CD8-positive, alpha-beta memory T cell (primary cell): ENCODE results near the gene IGSF22. TPM values are rescaled to one million over a fixed set of nuclear protein-coding genes. Genes with fewer than 3 reads are reported as not detected.

Experiments used
- CTCF ChIA-PET: fragments of 350-600 bp; sonication (Branson Sonifier 250); formaldehyde crosslinking; loops from one replicate; lab custom pipeline; 2021; ENCODE audit warnings: antibody characterized with exemption; lab: Charles Lee
- POLR2A ChIA-PET: fragments of 350-600 bp; sonication (Branson Sonifier 250); formaldehyde crosslinking; loops from one replicate; lab custom pipeline; 2021; ENCODE audit warnings: antibody characterized with exemption; lab: Charles Lee
- DNase-seq, 5 donors: peaks; one replicate each; pipeline versions ENCODE4 v3.0.0 to v3.0.0-alpha.2; 2020 to 2022; ENCODE audit warnings: mixed read lengths in 1 of 5
- H3K27ac ChIP-seq: one replicate; pipeline ENCODE4 v1.7.0; 2013; ENCODE audit warnings: low read depth, mild to moderate bottlenecking, low read length, moderate library complexity
- H3K27me3 ChIP-seq: 2 replicates; pipeline ENCODE4 v1.7.0; 2013; ENCODE audit warnings: low read length, mild to moderate bottlenecking; ENCODE audit not compliant: insufficient read depth, poor library complexity, severe bottlenecking
- H3K36me3 ChIP-seq: 2 replicates; pipeline ENCODE4 v1.7.0; 2013; ENCODE audit warnings: mild to moderate bottlenecking, low read length, moderate library complexity; ENCODE audit not compliant: insufficient read depth
- H3K4me1 ChIP-seq: 2 replicates; pipeline ENCODE4 v1.7.0; 2013; ENCODE audit warnings: mild to moderate bottlenecking, low read length, moderate library complexity; ENCODE audit not compliant: insufficient read depth
- H3K4me3 ChIP-seq: 2 replicates; pipeline ENCODE4 v1.7.0; 2013; ENCODE audit warnings: mild to moderate bottlenecking, low read length
- H3K9me3 ChIP-seq: 2 replicates; pipeline ENCODE4 v1.7.0; 2013; ENCODE audit warnings: mild to moderate bottlenecking, low read length
- H3K27ac Mint-ChIP-seq, 8 donors: one replicate each; pipeline ENCODE4 v1.8.0; 2020 to 2021; ENCODE audit warnings: mixed read lengths in 8 of 8, mild to moderate bottlenecking in 6 of 8, inconsistent platforms in 3 of 8, moderate library complexity in 3 of 8
- H3K27me3 Mint-ChIP-seq, 2 donors: one replicate each; pipeline ENCODE4 v1.8.0; 2020 to 2021; ENCODE audit warnings: mixed read lengths in 2 of 2, mild to moderate bottlenecking in 1 of 2, moderate library complexity in 1 of 2
- H3K36me3 Mint-ChIP-seq, 3 donors: one replicate each; pipeline ENCODE4 v1.8.0; 2020 to 2021; ENCODE audit warnings: mixed read lengths in 3 of 3, inconsistent platforms in 1 of 3, mild to moderate bottlenecking in 1 of 3
- H3K4me1 Mint-ChIP-seq, 3 donors: one replicate each; pipeline ENCODE4 v1.8.0; 2020 to 2021; ENCODE audit warnings: mixed read lengths in 3 of 3, inconsistent platforms in 1 of 3, mild to moderate bottlenecking in 1 of 3
- H3K4me3 Mint-ChIP-seq, 7 donors: one replicate each; pipeline ENCODE4 v1.8.0; 2020 to 2021; ENCODE audit warnings: mixed read lengths in 7 of 7, mild to moderate bottlenecking in 6 of 7, moderate library complexity in 4 of 7, inconsistent platforms in 2 of 7
- H3K9me3 Mint-ChIP-seq, 5 donors: one replicate each; pipeline ENCODE4 v1.8.0; 2020 to 2022; ENCODE audit warnings: mixed read lengths in 5 of 5, mild to moderate bottlenecking in 3 of 5, moderate library complexity in 2 of 5, inconsistent platforms in 1 of 5
- polyA plus RNA-seq: library from polyadenylated mRNA; unstranded; fragments of 300-500 nt; fragmentation: Illumina TruSeq; gene quantifications from one replicate; pipeline ENCODE4 v1.2.3, GENCODE V29; 2021
- total RNA-seq, 2 experiments: library from RNA; stranded (reverse); gene quantifications; one replicate each; pipeline ENCODE4 v1.2.3, GENCODE V29; 2021

Gene IGSF22
- total and polyA plus RNA-seq, 3 experiments from 2014 or later, result 0.20 to 6.1 (median 0.33) TPM

DNA sequence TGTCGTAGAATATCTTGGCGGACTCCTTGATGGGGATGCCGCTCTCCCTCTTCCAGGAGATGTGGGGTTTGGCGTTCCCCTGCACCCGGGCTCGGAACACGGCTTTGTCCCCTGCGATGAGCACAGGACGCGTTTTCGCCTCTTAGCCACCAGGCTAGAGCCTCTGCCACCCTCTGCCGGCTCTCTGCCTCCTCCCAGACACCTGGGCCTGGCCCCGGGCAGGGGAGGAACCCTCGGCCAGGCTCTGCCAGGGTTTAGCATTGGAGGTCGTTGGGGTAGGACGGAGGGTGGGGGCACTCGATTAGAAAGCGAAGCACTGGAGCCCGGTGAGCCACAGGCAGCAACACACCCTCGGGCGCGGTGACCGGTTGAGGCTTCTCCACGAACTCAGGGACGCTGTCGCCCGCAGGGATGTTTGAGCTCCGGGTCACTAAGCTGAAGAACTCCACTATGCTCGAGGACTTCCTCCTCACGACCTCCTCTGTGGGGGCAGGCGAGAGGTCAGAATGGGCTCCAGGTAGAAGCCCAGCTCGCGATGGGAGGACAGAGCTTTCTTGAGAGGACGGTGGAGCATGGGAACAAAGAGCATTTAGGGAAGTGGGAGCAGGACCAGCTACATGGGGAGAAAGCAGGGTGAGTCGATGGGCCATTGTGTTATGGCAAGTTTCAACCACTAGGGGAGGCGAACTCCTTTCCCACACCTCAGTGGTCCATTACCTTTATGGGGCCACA, 4.3 kb downstream of the IGSF22 start:
- H3K9me3 ChIP-seq, result no peaks in the 10 kb centered on the region
- Mint-ChIP-seq H3K36me3 (peaks cover 0 to 3% (median 0%) of the 10 kb centered on the region in 3 donors), H3K9me3 (no peaks in the 10 kb centered on the region), H3K27ac (peak overlapping the region in 7 of 8 donors; percentile 54 to 96 (median 84)), H3K4me3 (peak overlapping the region; percentile 83 to 94 (median 94)), H3K27me3 (peaks cover 2 to 3% of the 10 kb centered on the region in 2 donors), H3K4me1 (peaks cover 4 to 12% (median 9%) of the 10 kb centered on the region in 3 donors)
- no peaks in the 10 kb centered on the region for H3K36me3 ChIP-seq
- H3K27me3 ChIP-seq, result no peaks in the 10 kb centered on the region
- peak; percentile 28 to 55 (median 39) for DNase-seq
- no peaks in the 10 kb centered on the region for H3K4me1 ChIP-seq
- CTCF ChIA-PET, result interaction anchor here (0.6 to 5.1 kb wide), 36 partner anchors 8 to 1374 kb away, joined by 3 to 44 read pairs (median 3); partner anchors contain the start of genes LDHA and TMEM86A
- POLR2A ChIA-PET, result interaction anchor here (0.5 to 1.6 kb wide), 5 partner anchors 9 to 516 kb away, joined by 3 to 8 read pairs (median 4); partner anchors contain the start of gene TSG101
- H3K4me3 ChIP-seq, result peak overlapping the region; percentile 78
- H3K27ac ChIP-seq, result no peak overlapping the region

DNA sequence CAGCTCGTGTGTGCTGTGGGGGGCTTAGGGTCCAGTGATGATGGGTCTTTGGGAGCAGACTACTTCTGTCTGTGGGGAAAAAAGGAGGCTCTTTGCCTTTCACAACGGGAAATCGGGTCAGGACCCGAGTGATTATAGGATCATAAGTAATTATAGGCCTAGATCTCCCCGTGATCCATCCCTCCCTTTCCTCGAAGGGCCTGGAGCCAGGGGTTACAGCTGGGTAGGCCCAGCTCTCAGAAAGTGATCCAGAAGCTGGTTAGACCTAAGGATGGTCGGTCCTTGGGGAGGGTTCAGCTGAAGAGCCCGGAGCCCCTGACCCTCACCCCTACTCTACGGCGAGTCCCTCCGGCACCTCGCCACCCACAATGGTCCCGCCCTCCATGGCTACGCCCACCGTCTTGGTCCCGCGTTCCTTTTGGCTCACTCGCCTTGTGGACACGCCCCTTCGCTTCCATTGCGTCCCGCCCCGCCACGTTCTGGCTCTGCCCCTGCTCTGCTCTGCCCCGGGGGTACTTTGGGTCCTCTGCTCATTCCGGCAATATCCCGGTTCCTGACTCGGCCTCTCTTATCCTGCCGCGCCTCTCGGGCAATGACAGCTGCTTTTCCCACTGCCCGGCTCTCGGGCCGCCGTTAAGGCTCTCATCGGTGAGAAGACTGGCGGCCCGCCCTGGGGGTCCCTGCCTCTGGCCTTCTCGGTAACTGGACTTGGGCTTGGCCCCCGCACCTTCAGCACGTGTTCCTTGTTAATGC, 5.0 kb downstream of the IGSF22 start:
- Mint-ChIP-seq H3K36me3 (peaks cover 0 to 3% (median 0%) of the 10 kb centered on the region in 3 donors), H3K4me3 (peak overlapping the region; percentile 83 to 94 (median 94)), H3K27me3 (peaks cover 2 to 3% of the 10 kb centered on the region in 2 donors), H3K9me3 (no peaks in the 10 kb centered on the region), H3K27ac (peak overlapping the region in 7 of 8 donors; percentile 27 to 96 (median 93)), H3K4me1 (peaks cover 4 to 12% (median 9%) of the 10 kb centered on the region in 3 donors)
- Histone ChIP-seq H3K27me3 (no peaks in the 10 kb centered on the region), H3K27ac (no peak overlapping the region), H3K4me3 (peak overlapping the region; percentile 78), H3K4me1 (no peaks in the 10 kb centered on the region), H3K9me3 (no peaks in the 10 kb centered on the region), H3K36me3 (no peaks in the 10 kb centered on the region)
- peak; percentile 76 to 87 (median 81) for DNase-seq
- POLR2A ChIA-PET, result interaction anchor here (1.4 to 1.6 kb wide), 2 partner anchors 8 to 194 kb away, joined by 6 to 8 read pairs; partner anchors contain the start of gene TSG101
- CTCF ChIA-PET, result interaction anchor here (0.6 to 5.1 kb wide), 21 partner anchors 8 to 1373 kb away, joined by 3 to 44 read pairs (median 7); partner anchors contain the start of genes LDHA and TMEM86A

GRCh38 chr11:18720091-18720807, 5.7 kb downstream of the IGSF22 start:
- CTCF ChIA-PET, result interaction anchor here (0.6 to 5.1 kb wide), 3 partner anchors 11 to 48 kb away, joined by 3 to 44 read pairs (median 34); no protein-coding TSS in a partner anchor
- no peaks in the 10 kb centered on the region for H3K9me3 ChIP-seq
- Mint-ChIP-seq H3K27me3 (peaks cover 2 to 3% of the 10 kb centered on the region in 2 donors), H3K9me3 (no peaks in the 10 kb centered on the region), H3K4me3 (peak overlapping the region in 6 of 7 donors; percentile 83 to 94 (median 94)), H3K27ac (peak overlapping the region in 4 of 8 donors; percentile 84 to 96 (median 94)), H3K36me3 (peaks cover 0 to 3% (median 0%) of the 10 kb centered on the region in 3 donors), H3K4me1 (peaks cover 4 to 12% (median 9%) of the 10 kb centered on the region in 3 donors)
- no peaks in the 10 kb centered on the region for H3K27me3 ChIP-seq
- H3K4me3 ChIP-seq, result no peak overlapping the region
- no peaks in the 10 kb centered on the region for H3K4me1 ChIP-seq
- DNase-seq, result no peak
- H3K27ac ChIP-seq, result no peak overlapping the region
- H3K36me3 ChIP-seq, result no peaks in the 10 kb centered on the region
- POLR2A ChIA-PET, result no interaction called here

DNA sequence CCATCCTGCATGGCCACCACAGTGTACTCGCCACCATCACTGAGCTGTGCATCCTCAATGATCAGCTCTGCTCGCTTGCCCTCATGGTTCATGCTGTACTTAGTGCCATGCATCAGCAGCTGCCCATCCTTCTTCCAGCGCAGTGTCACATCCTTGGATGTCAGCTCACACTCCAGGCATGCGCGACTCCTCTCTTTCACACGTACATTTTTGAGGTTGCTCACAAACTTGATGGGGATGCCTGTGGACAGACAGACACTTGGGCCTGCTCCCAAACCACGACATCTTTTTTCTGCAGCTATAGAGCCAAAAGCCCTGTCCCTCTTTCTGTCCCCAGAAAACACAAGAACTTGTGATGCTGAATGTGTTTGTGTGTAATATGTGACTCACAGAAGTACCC, 10.5 kb downstream of the IGSF22 start:
- Mint-ChIP-seq H3K4me1 (peaks cover 0 to 2% (median under 1%) of the 10 kb centered on the region in 3 donors), H3K9me3 (no peaks in the 10 kb centered on the region), H3K27ac (no peak overlapping the region), H3K27me3 (peaks cover 3% of the 10 kb centered on the region in 2 donors), H3K4me3 (no peak overlapping the region), H3K36me3 (no peaks in the 10 kb centered on the region)
- Histone ChIP-seq H3K36me3 (no peaks in the 10 kb centered on the region), H3K27ac (no peak overlapping the region), H3K27me3 (no peaks in the 10 kb centered on the region), H3K9me3 (no peaks in the 10 kb centered on the region), H3K4me1 (no peaks in the 10 kb centered on the region), H3K4me3 (no peak overlapping the region)
- CTCF ChIA-PET, result no interaction called here
- POLR2A ChIA-PET, result no interaction called here
- DNase-seq, result peak in 1 of 5 donors; percentile 12

DNA sequence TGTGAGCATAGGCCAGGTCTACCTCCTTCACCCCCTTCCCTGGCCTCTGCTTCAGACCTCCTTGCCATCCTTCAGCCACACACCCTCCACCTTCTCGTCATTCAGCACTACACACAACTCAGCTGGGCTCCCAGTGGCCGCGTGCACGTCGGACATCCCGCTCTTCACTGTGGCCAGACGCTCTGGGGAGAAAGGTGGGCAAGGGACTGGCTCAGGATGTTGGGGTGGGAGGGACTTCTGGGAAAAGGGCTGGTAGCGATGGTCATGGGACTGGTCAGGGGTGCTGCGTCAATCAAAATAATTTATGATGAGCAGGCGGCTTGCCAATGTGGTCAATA, 11.6 kb downstream of the IGSF22 start:
- H3K4me3 ChIP-seq, result no peak overlapping the region
- no peaks in the 10 kb centered on the region for H3K4me1 ChIP-seq
- H3K4me1 Mint-ChIP-seq, result no peaks in the 10 kb centered on the region
- no peaks in the 10 kb centered on the region for H3K27me3 ChIP-seq
- DNase-seq, result no peak
- H3K27me3 Mint-ChIP-seq, result peaks cover 3% of the 10 kb centered on the region in 2 donors
- H3K36me3 ChIP-seq, result no peaks in the 10 kb centered on the region
- no peaks in the 10 kb centered on the region for H3K36me3 Mint-ChIP-seq
- H3K9me3 Mint-ChIP-seq, result no peaks in the 10 kb centered on the region
- no peak overlapping the region for H3K4me3 Mint-ChIP-seq
- POLR2A ChIA-PET, result no interaction called here
- H3K27ac ChIP-seq, result no peak overlapping the region
- H3K27ac Mint-ChIP-seq, result no peak overlapping the region
- no peaks in the 10 kb centered on the region for H3K9me3 ChIP-seq
- CTCF ChIA-PET, result interaction anchor here (2.9 kb wide), 2 partner anchors 8 to 13 kb away, joined by 10 to 19 read pairs; no protein-coding TSS in a partner anchor

- CTCF ChIA-PET, result interaction anchor here (2.5 to 2.9 kb wide), 3 partner anchors 8 to 17 kb away, joined by 8 to 19 read pairs (median 10); no protein-coding TSS in a partner anchor
- Histone ChIP-seq H3K36me3 (no peaks in the 10 kb centered on the region), H3K9me3 (no peaks in the 10 kb centered on the region), H3K27me3 (no peaks in the 10 kb centered on the region), H3K27ac (no peak overlapping the region), H3K4me1 (no peaks in the 10 kb centered on the region), H3K4me3 (no peak overlapping the region)
- POLR2A ChIA-PET, result interaction anchor here (0.5 kb wide), 1 partner anchor 18 kb away, joined by 3 read pairs; no protein-coding TSS in a partner anchor
- H3K27ac Mint-ChIP-seq, result peak overlapping the region in 1 of 8 donors; percentile 16
- peaks cover 3% of the 10 kb centered on the region in 2 donors for H3K27me3 Mint-ChIP-seq
- no peaks in the 10 kb centered on the region for H3K4me1 Mint-ChIP-seq
- H3K36me3 Mint-ChIP-seq, result no peaks in the 10 kb centered on the region
- no peak for DNase-seq
- H3K4me3 Mint-ChIP-seq, result no peak overlapping the region
- no peaks in the 10 kb centered on the region for H3K9me3 Mint-ChIP-seq
Observed at GRCh38 chr11:18713646-18714442, 12.1 kb downstream of the IGSF22 start.

DNA sequence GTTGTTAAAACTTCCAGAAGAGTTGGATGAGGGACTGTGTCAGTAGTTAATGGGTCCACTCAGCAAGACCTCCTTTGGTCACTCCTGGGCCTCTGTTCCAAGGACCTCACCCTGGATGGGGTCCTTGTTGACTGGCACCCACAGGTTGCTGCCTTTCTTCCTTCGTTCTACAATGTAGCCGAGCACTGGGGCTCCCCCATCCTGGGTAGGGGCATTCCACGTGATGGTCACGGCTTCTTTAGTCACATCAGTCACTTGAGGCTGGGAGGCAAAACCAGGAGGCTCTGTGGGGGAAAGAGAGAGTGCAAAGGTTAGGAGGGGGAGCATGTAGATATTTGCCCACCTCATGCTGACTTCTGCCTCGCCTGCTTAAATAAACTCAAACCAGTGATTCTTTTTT, 15.4 kb downstream of the IGSF22 start:
- Mint-ChIP-seq H3K9me3 (no peaks in the 10 kb centered on the region), H3K36me3 (peaks cover 0 to 2% (median 0%) of the 10 kb centered on the region in 3 donors), H3K27me3 (peaks cover 0 to 1% of the 10 kb centered on the region in 2 donors), H3K4me3 (no peak overlapping the region), H3K4me1 (peaks cover 8 to 23% (median 13%) of the 10 kb centered on the region in 3 donors), H3K27ac (no peak overlapping the region)
- H3K36me3 ChIP-seq, result no peaks in the 10 kb centered on the region
- H3K27ac ChIP-seq, result no peak overlapping the region
- H3K4me3 ChIP-seq, result no peak overlapping the region
- no peaks in the 10 kb centered on the region for H3K27me3 ChIP-seq
- H3K9me3 ChIP-seq, result no peaks in the 10 kb centered on the region
- peaks cover 6% of the 10 kb centered on the region for H3K4me1 ChIP-seq
- CTCF ChIA-PET, result interaction anchor here (7.4 kb wide), 1 partner anchor 12 kb away, joined by 44 read pairs; no protein-coding TSS in a partner anchor
- POLR2A ChIA-PET, result no interaction called here
- DNase-seq, result no peak
